Gastrocnemius medialis (tissue), 4 donors: ENCODE data around the gene ITFG1. TPM values are rescaled to one million over a fixed set of nuclear protein-coding genes. Genes with fewer than 3 reads are reported as not detected.

ENCODE experiments used
- ATAC-seq, 2 donors: fragments of 150-250 bp; one replicate each; pipeline ENCODE4 v1.9.1; 2016
- DNase-seq, 2 donors: peaks; one replicate each; pipeline ENCODE4 v3.0.0-alpha.2; 2019
- H3K27ac ChIP-seq, 4 donors: fragments of 200-600 bp; sonication (generic); 1 replicate in 1 of 4; 2 replicates in 3 of 4; pipeline ENCODE4 v1.5.1; 2016 to 2018; ENCODE audit warnings: mild to moderate bottlenecking in 2 of 4, moderate library complexity in 1 of 4
- H3K27me3 ChIP-seq, 3 donors: fragments of 200-600 bp; sonication (generic) in 2 of 3; 1 replicate in 1 of 3; 2 replicates in 2 of 3; pipeline versions ENCODE4 v1.5.1 to v1.6.0; 2016 to 2019; ENCODE audit warnings: mild to moderate bottlenecking in 1 of 3, moderate library complexity in 1 of 3
- H3K36me3 ChIP-seq, 2 donors: fragments of 200-600 bp; sonication (generic) in 1 of 2; one replicate each; pipeline ENCODE4 v1.5.1; 2017 to 2018
- H3K4me1 ChIP-seq, 2 donors: fragments of 200-600 bp; sonication (generic) in 1 of 2; one replicate each; pipeline ENCODE4 v1.5.1; 2016 to 2017; ENCODE audit warnings: mild to moderate bottlenecking in 2 of 2
- H3K4me3 ChIP-seq, 4 donors: fragments of 200-600 bp; sonication (generic) in 3 of 4; 1 replicate in 1 of 4; 2 replicates in 3 of 4; pipeline ENCODE4 v1.5.1; 2016 to 2019; ENCODE audit warnings: mild to moderate bottlenecking in 2 of 4
- H3K9me3 ChIP-seq, 3 donors: fragments of 200-600 bp; sonication (generic) in 2 of 3; 1 replicate in 1 of 3; 2 replicates in 2 of 3; pipeline ENCODE4 v1.5.1; 2016 to 2019
- POLR2A ChIP-seq, 2 donors: fragments of 450-650 bp; IDR thresholded peaks; one replicate each; pipeline ENCODE4 v1.6.1; 2017; ENCODE audit warnings: antibody characterized with exemption in 2 of 2, mild to moderate bottlenecking in 2 of 2, moderate library complexity in 2 of 2
- in situ Hi-C, 4 donors: fragments of 200-750 bp; cut with MboI; loops; one replicate each; pipeline versions ENCODE4 v1.15.0 to v1.8.0; 2017; ENCODE audit warnings: low sequenced_read_pairs in 4 of 4
- intact Hi-C: fragments of 100-400 bp; cut with DNase I; formaldehyde crosslinking; loops from one replicate; pipeline ENCODE4 v1.15.1; 2023; ENCODE audit warnings: low total_unique reads
- total RNA-seq, 4 donors: library from RNA; depleted of rRNA; stranded (reverse); fragments of >200 nt; gene quantifications; one replicate each; pipeline versions ENCODE4 v1.1.0 to v1.2.3, GENCODE V29; 2016
- TF ChIP-seq, protein P1 (sequence below), 5 experiments: fragments of 450-650 bp in 3 of 5; fragments of 200-600 bp in 2 of 5; sonication (generic) in 2 of 5; IDR thresholded peaks in 4 of 5; conservative IDR thresholded peaks in 1 of 5; 1 replicate in 4 of 5; 2 replicates in 1 of 5; pipeline ENCODE4 v1.5.1; 2016 to 2019; ENCODE audit warnings: antibody characterized with exemption in 5 of 5, mild to moderate bottlenecking in 3 of 5, moderate library complexity in 3 of 5

ITFG1 gene
- total RNA-seq, 4 donors from 2014 or later: 20.9 to 37.3 (median 28.6) TPM

DNA sequence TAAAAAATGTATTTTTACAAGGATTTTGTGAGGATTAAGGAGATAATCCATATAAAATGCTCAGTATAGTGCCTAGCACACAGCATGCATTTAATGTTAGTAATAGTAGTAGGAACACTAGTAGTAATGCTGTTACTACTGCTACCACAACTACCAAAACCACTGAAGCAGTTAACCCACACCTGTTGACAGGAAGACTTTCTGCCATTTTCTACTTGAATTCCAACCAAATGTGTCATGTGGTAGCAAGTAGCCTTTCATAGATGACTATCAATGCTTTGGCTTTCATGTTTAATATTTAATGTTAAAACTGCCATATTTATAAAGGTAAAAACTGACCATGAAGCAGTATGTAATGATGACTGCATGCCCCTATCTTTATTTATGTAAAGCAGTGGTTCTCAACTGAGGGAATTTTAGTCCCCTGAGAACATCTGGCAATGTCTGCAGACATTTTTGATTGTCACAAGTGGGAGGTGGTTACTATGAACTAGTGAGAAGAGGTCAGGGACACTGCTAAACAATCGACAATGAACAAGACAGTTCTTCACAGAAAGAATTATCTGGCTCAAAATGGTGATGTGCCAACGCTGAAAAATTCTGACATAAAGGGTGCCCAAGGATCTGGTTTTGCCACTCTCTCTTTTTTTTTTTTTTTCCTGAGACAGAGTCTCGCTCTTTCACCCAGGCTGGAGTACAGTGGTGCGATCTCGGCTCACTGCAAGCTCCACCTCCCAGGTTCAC is 89.4 kb downstream of the ITFG1 start:
- no peak for TF ChIP-seq POLR2A (IDR thresholded peaks at IDR 0.05)
- TF ChIP-seq, protein P1, sequence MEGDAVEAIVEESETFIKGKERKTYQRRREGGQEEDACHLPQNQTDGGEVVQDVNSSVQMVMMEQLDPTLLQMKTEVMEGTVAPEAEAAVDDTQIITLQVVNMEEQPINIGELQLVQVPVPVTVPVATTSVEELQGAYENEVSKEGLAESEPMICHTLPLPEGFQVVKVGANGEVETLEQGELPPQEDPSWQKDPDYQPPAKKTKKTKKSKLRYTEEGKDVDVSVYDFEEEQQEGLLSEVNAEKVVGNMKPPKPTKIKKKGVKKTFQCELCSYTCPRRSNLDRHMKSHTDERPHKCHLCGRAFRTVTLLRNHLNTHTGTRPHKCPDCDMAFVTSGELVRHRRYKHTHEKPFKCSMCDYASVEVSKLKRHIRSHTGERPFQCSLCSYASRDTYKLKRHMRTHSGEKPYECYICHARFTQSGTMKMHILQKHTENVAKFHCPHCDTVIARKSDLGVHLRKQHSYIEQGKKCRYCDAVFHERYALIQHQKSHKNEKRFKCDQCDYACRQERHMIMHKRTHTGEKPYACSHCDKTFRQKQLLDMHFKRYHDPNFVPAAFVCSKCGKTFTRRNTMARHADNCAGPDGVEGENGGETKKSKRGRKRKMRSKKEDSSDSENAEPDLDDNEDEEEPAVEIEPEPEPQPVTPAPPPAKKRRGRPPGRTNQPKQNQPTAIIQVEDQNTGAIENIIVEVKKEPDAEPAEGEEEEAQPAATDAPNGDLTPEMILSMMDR (IDR thresholded peaks at IDR 0.05 in 4 of 5, conservative IDR thresholded peaks at IDR 0.05 in 1 of 5): no peak
- DNase-seq: no peak
- no peaks in the 10 kb centered on the region for H3K9me3 ChIP-seq
- H3K4me1 ChIP-seq: no peaks in the 10 kb centered on the region
- H3K4me3 ChIP-seq: no peak overlapping the region
- no peak overlapping the region for H3K27ac ChIP-seq
- H3K27me3 ChIP-seq: no peaks in the 10 kb centered on the region
- no peak for ATAC-seq
- H3K36me3 ChIP-seq: peaks cover 0 to 16% of the 10 kb centered on the region in 2 donors
- in situ Hi-C loops (no loop called here), intact Hi-C loops (no loop called here)

DNA sequence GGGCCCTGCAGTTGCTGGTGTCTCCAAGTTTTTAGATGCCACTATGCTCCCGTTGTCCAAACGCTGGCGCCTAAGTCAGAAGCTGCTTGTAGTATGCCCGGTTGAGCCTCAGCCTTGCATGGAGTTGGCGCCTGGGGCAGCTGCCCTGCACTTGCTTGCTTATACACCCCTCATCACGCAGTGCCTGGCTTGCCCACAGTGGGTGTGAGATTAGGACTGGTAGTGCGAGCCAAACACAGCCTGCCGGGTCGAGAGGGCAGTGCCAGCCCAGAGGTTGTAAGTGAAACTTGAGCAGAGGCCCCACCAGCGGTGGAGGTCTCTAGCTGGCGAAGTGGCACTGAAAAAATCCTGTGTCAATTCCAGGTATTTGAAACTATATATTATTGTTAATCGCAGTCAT is 90.3 kb downstream of the ITFG1 start:
- Histone ChIP-seq H3K36me3 (peaks cover 0 to 17% of the 10 kb centered on the region in 2 donors), H3K4me1 (no peaks in the 10 kb centered on the region), H3K4me3 (no peak overlapping the region), H3K27me3 (no peaks in the 10 kb centered on the region), H3K9me3 (no peaks in the 10 kb centered on the region), H3K27ac (no peak overlapping the region)
- intact Hi-C loops (no loop called here), in situ Hi-C loops (no loop called here)
- TF ChIP-seq, protein P1 (IDR thresholded peaks at IDR 0.05 in 4 of 5, conservative IDR thresholded peaks at IDR 0.05 in 1 of 5): no peak
- no peak for TF ChIP-seq POLR2A (IDR thresholded peaks at IDR 0.05)
- DNase-seq: no peak
- no peak for ATAC-seq

DNA sequence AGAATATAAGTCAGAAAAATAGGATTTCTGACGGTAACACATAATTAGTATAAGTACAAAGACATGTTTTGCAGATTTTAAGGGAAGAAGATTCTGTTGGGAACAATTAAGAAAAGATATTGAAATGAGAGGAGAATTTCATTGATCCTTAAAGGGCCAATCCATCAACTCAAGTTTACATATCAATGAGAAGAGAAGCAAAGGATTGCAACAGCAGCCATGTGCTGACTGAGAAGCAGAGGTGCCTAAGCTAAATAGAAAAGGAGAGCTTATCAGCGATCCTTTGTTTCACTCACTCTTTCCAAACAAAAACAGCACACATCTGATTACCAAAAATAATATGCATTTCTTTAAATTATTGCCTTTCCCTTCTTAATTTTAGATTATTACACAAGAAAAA is 94.6 kb downstream of the ITFG1 start:
- peaks cover 0 to 10% of the 10 kb centered on the region in 2 donors for H3K36me3 ChIP-seq
- intact Hi-C loops: no loop called here
- H3K27me3 ChIP-seq: no peaks in the 10 kb centered on the region
- no peak for ATAC-seq
- TF ChIP-seq, protein P1 (IDR thresholded peaks at IDR 0.05 in 4 of 5, conservative IDR thresholded peaks at IDR 0.05 in 1 of 5): no peak
- no peak for TF ChIP-seq POLR2A (IDR thresholded peaks at IDR 0.05)
- no peak for DNase-seq
- no peak overlapping the region for H3K4me3 ChIP-seq
- H3K27ac ChIP-seq: no peak overlapping the region
- H3K9me3 ChIP-seq: no peaks in the 10 kb centered on the region
- in situ Hi-C loops: no loop called here
- H3K4me1 ChIP-seq: no peaks in the 10 kb centered on the region

DNA sequence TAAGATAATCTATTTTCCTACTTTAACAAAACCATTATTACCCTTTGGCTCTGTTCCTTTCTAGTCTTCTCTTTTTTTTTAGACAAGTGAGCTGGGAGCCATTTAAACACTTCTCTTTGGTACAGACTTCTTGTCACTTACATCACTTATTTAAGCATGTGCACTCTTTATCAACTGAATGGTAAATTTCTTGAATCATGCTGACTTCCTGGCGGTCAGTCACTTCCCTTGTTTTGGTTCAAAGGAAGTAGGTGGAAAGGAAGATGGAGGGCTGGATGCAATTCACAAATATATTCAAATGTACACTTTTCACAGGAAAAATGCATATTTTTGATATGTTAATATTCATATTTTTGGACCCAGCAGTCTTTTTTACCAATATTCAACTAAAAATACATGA is 97.1 kb downstream of the ITFG1 start:
- H3K4me3 ChIP-seq: no peak overlapping the region
- H3K36me3 ChIP-seq: peaks cover 0 to 5% of the 10 kb centered on the region in 2 donors
- intact Hi-C loops (no loop called here), in situ Hi-C loops (no loop called here)
- H3K27me3 ChIP-seq: no peaks in the 10 kb centered on the region
- DNase-seq: no peak
- ATAC-seq: no peak
- peaks cover 4 to 18% of the 10 kb centered on the region in 2 donors for H3K4me1 ChIP-seq
- no peak overlapping the region for H3K27ac ChIP-seq
- H3K9me3 ChIP-seq: no peaks in the 10 kb centered on the region
- TF ChIP-seq, protein P1 (IDR thresholded peaks at IDR 0.05 in 4 of 5, conservative IDR thresholded peaks at IDR 0.05 in 1 of 5): no peak
- no peak for TF ChIP-seq POLR2A (IDR thresholded peaks at IDR 0.05)
